ENCODE measurements around the gene RNF10. TPM values are rescaled to one million over a fixed set of nuclear protein-coding genes. Genes with fewer than 3 reads are reported as not detected.
"Not testable (repeated sequence)": the region's sequence is repeated elsewhere in the genome, so short reads cannot be mapped to it uniquely, and the experiment has no call there.

RNF10 gene
- polyA plus RNA-seq, 1 donor (not counting 4 experiments of a cell fraction or from before 2014, with no cell fraction given) = 60.3 TPM

GRCh38 chr12:120514002-120514401 lies 20.2 kb upstream of the RNF10 start:
- Histone ChIP-seq H3K9me1 (ENCODE audit: control insufficient read depth, extremely low read depth, insufficient read depth, low read length) (no peaks in the 10 kb centered on the region), H3K27me3 (ENCODE audit: control insufficient read depth, extremely low read depth, insufficient read depth, low read length) (no peaks in the 10 kb centered on the region), H3K4me3 (ENCODE audit: control insufficient read depth in 2 of 3, extremely low read depth in 1 of 3, insufficient read depth in 2 of 3, low read depth in 1 of 3, low read length in 3 of 3) (no peak overlapping the region), H3K4me1 (ENCODE audit: control insufficient read depth, extremely low read depth, insufficient read depth, low read length) (no peaks in the 10 kb centered on the region), H3K36me3 (ENCODE audit: control insufficient read depth in 2 of 2, extremely low read depth in 1 of 2, insufficient read depth in 2 of 2, low read length in 2 of 2) (peaks cover 15 to 20% of the 10 kb centered on the region in 2 experiments), H3K27ac (ENCODE audit: control insufficient read depth, insufficient read depth, low read length) (no peak overlapping the region), H3K79me2 (ENCODE audit: control insufficient read depth, insufficient read depth, low read length) (no peaks in the 10 kb centered on the region), H3K4me2 (ENCODE audit: control insufficient read depth, extremely low read depth, insufficient read depth, low read depth, low read length) (no peak overlapping the region), H4K20me1 (ENCODE audit: control insufficient read depth, extremely low read depth, insufficient read depth, low read length) (no peaks in the 10 kb centered on the region), H3K9ac (ENCODE audit: control insufficient read depth, extremely low read depth, insufficient read depth, low read length) (no peak overlapping the region), H3K9me3 (ENCODE audit: control insufficient read depth, low read depth, low read length) (no peaks in the 10 kb centered on the region), H2AFZ (ENCODE audit: control insufficient read depth, low read length) (no peak overlapping the region)
- FAIRE-seq = no peak
- dilution Hi-C loops (cut with MboI; ENCODE audit: extremely low pct_ligation_motif_present, low sequenced_read_pairs) = no loop called here
- TF ChIP-seq EZH2 (IDR thresholded peaks at IDR 0.05; ENCODE audit: low read length) = no peak
- no peak for TF ChIP-seq CTCF (optimal IDR thresholded peaks at IDR 0.05 in 1 of 3, IDR thresholded peaks at IDR 0.05 in 1 of 3, conservative IDR thresholded peaks at IDR 0.05 in 1 of 3; ENCODE audit: extremely low read depth in 1 of 3, insufficient read depth in 2 of 3, low read length in 3 of 3)
- no peak for DNase-seq (ENCODE audit: low read depth, low spot score)

DNA sequence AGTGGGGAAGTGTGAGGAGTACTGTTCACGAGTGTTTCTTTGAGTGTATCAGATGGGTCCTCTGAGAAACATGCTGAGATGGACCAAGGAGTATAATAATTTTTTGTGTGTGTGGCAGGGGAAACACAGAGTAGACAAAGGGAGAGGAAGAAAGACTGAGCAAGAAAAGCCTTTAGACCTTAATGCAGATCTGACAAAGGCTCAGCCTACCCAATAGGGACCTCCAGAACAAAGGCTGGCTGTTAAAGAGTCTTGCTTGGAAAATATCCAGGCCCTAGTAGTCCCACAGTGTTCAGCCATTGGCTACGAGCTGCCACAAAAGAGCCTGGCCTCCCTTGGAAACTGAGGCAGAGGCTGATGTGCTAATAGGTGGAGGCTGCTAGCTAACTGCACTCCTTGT lies 18.7 kb upstream of the RNF10 start:
- H3K4me2 ChIP-seq (ENCODE audit: control insufficient read depth, extremely low read depth, insufficient read depth, low read depth, low read length) = no peak overlapping the region
- H3K9me1 ChIP-seq (ENCODE audit: control insufficient read depth, extremely low read depth, insufficient read depth, low read length) = no peaks in the 10 kb centered on the region
- FAIRE-seq = no peak
- H3K27ac ChIP-seq (ENCODE audit: control insufficient read depth, insufficient read depth, low read length) = no peak overlapping the region
- TF ChIP-seq CTCF (optimal IDR thresholded peaks at IDR 0.05 in 1 of 3, IDR thresholded peaks at IDR 0.05 in 1 of 3, conservative IDR thresholded peaks at IDR 0.05 in 1 of 3; ENCODE audit: extremely low read depth in 1 of 3, insufficient read depth in 2 of 3, low read length in 3 of 3) = no peak
- no peak for TF ChIP-seq EZH2 (IDR thresholded peaks at IDR 0.05; ENCODE audit: low read length)
- no peak for DNase-seq (ENCODE audit: low read depth, low spot score)
- H3K9me3 ChIP-seq (ENCODE audit: control insufficient read depth, low read depth, low read length) = no peaks in the 10 kb centered on the region
- dilution Hi-C loops (cut with MboI; ENCODE audit: extremely low pct_ligation_motif_present, low sequenced_read_pairs) = no loop called here
- no peaks in the 10 kb centered on the region for H3K4me1 ChIP-seq (ENCODE audit: control insufficient read depth, extremely low read depth, insufficient read depth, low read length)
- H2AFZ ChIP-seq (ENCODE audit: control insufficient read depth, low read length) = no peak overlapping the region
- H3K4me3 ChIP-seq (ENCODE audit: control insufficient read depth in 2 of 3, extremely low read depth in 1 of 3, insufficient read depth in 2 of 3, low read depth in 1 of 3, low read length in 3 of 3) = no peak overlapping the region
- no peaks in the 10 kb centered on the region for H3K27me3 ChIP-seq (ENCODE audit: control insufficient read depth, extremely low read depth, insufficient read depth, low read length)
- H3K9ac ChIP-seq (ENCODE audit: control insufficient read depth, extremely low read depth, insufficient read depth, low read length) = no peak overlapping the region
- H3K79me2 ChIP-seq (ENCODE audit: control insufficient read depth, insufficient read depth, low read length) = no peaks in the 10 kb centered on the region
- H3K36me3 ChIP-seq (ENCODE audit: control insufficient read depth in 2 of 2, extremely low read depth in 1 of 2, insufficient read depth in 2 of 2, low read length in 2 of 2) = peaks cover 11 to 13% of the 10 kb centered on the region in 2 experiments
- no peaks in the 10 kb centered on the region for H4K20me1 ChIP-seq (ENCODE audit: control insufficient read depth, extremely low read depth, insufficient read depth, low read length)

GRCh38 chr12:120519324-120519723 lies 14.8 kb upstream of the RNF10 start:
- H3K9ac ChIP-seq (ENCODE audit: control insufficient read depth, extremely low read depth, insufficient read depth, low read length); H3K4me1 ChIP-seq (ENCODE audit: control insufficient read depth, extremely low read depth, insufficient read depth, low read length); DNase-seq (ENCODE audit: low read depth, low spot score); H3K27me3 ChIP-seq (ENCODE audit: control insufficient read depth, extremely low read depth, insufficient read depth, low read length); H4K20me1 ChIP-seq (ENCODE audit: control insufficient read depth, extremely low read depth, insufficient read depth, low read length); H3K4me3 ChIP-seq (ENCODE audit: control insufficient read depth in 2 of 3, extremely low read depth in 1 of 3, insufficient read depth in 2 of 3, low read depth in 1 of 3, low read length in 3 of 3); H3K27ac ChIP-seq (ENCODE audit: control insufficient read depth, insufficient read depth, low read length); H2AFZ ChIP-seq (ENCODE audit: control insufficient read depth, low read length); H3K4me2 ChIP-seq (ENCODE audit: control insufficient read depth, extremely low read depth, insufficient read depth, low read depth, low read length); H3K79me2 ChIP-seq (ENCODE audit: control insufficient read depth, insufficient read depth, low read length); FAIRE-seq; H3K9me3 ChIP-seq (ENCODE audit: control insufficient read depth, low read depth, low read length); dilution Hi-C loops (cut with MboI; ENCODE audit: extremely low pct_ligation_motif_present, low sequenced_read_pairs); H3K9me1 ChIP-seq (ENCODE audit: control insufficient read depth, extremely low read depth, insufficient read depth, low read length): not testable (repeated sequence)
- H3K36me3 ChIP-seq (ENCODE audit: control insufficient read depth in 2 of 2, extremely low read depth in 1 of 2, insufficient read depth in 2 of 2, low read length in 2 of 2) = peaks cover 10 to 11% of the 10 kb centered on the region in 2 experiments
